ENCODE results near the gene MAP3K7.

Gene MAP3K7

DNA sequence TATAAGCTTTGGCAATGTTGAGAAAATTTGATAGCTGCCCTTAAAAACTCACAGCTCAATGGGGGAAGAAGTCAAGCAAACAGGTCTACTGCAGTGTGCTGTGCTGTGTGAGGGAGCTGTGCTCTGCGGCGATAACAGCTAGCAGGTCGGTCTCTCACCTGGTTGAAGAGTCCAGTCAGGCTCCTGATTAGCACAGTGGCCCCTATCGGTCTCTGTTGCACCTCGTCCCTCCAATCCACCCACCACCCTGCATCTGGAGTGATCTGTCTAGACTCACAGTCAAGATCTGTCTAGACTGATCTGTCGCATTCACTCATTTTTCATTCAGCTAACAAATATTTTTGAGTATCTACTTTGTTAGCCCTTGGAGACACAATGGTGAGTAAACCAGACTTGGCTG, 94.1 kb downstream of the MAP3K7 start:
- no peak overlapping the region for H3K4me3 ChIP-seq (ENCODE audit: control insufficient read depth, low read depth, low read length)
- TF ChIP-seq, protein P1, sequence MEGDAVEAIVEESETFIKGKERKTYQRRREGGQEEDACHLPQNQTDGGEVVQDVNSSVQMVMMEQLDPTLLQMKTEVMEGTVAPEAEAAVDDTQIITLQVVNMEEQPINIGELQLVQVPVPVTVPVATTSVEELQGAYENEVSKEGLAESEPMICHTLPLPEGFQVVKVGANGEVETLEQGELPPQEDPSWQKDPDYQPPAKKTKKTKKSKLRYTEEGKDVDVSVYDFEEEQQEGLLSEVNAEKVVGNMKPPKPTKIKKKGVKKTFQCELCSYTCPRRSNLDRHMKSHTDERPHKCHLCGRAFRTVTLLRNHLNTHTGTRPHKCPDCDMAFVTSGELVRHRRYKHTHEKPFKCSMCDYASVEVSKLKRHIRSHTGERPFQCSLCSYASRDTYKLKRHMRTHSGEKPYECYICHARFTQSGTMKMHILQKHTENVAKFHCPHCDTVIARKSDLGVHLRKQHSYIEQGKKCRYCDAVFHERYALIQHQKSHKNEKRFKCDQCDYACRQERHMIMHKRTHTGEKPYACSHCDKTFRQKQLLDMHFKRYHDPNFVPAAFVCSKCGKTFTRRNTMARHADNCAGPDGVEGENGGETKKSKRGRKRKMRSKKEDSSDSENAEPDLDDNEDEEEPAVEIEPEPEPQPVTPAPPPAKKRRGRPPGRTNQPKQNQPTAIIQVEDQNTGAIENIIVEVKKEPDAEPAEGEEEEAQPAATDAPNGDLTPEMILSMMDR (IDR thresholded peaks at IDR 0.05; ENCODE audit: control insufficient read depth, insufficient read depth, low read depth, low read length, missing control alignments), result no peak

DNA sequence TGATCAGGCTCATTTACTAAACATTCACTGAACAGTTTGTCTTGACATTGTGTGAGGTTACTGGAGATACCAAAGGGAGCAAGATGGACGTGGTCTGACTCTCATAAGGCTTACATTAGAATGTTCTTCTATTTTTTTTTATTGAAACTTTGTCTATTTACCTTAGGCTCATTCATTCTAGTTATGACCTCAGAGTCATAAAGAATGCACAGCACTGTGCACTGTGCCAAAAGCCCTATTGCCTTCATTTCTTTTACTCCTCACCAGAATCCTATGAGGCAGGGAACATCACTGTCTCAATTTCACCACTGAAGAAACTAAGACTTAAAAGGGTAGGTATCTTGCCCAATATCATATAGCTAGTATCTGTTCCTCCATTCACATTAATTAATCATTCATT, 94.5 kb downstream of the MAP3K7 start:
- no peak overlapping the region for H3K4me3 ChIP-seq (ENCODE audit: control insufficient read depth, low read depth, low read length)
- no peak for DNase-seq (ENCODE audit: low read depth)
- TF ChIP-seq, protein P1 (IDR thresholded peaks at IDR 0.05; ENCODE audit: control insufficient read depth, insufficient read depth, low read depth, low read length, missing control alignments), result no peak

More for the DNA sequence above, 94.1 kb downstream of the MAP3K7 start:
- no peak for DNase-seq (ENCODE audit: low read depth)

DNA sequence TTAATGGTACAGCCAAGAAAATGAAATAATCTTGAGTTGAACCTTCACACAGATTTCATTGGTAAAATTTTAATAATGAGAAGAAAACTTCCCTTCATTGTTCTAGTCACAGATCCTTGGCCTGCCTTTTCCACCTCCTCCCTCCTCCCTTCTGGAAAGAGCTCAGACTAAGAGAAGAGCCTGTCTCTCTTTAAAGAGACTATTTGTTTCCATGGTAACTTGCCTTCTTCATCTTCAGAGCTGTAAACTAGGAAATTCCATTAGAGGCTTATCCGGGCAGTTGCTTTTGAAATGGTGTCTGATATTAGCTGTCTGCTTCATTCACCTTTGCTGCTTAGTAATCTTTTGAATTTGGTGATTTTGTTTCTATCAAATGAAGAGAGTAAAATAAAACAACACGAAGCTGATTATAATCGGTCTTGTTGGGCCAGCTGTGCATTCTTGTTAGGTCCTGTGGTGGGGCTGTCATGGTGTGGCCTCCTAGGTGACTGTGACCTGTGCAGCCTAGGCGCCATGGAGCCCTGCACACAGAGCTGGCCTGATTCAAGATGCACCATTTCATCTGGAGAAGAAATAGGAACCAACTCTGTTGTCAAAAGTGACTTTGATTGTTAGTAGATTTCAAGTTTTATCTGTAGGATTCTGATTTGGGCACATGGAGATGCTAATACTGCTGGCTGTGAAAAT, 96.7 kb downstream of the MAP3K7 start:
- no peak overlapping the region for H3K4me3 ChIP-seq (ENCODE audit: control insufficient read depth, low read depth, low read length)
- TF ChIP-seq, protein P1 (IDR thresholded peaks at IDR 0.05; ENCODE audit: control insufficient read depth, insufficient read depth, low read depth, low read length, missing control alignments), result no peak
- no peak for DNase-seq (ENCODE audit: low read depth)

DNA sequence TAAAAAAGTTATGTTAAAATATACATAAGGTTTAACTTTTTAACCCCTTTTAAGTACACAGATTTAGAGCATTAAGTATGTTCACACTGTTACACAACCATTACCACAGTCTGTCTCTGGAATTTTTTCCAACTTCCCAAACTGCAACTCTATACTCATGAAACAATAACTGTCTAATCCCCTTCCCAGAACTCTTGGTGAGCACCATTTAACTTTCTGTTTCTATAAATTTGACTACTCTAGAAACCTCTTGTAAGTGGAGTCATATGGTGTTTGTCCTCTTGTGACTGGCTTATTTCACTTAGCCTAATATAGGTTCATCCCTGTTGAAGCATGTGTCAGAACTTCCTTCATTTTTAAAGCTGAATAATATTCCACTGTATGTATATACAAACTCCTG, 98.1 kb downstream of the MAP3K7 start:
- no peak for DNase-seq (ENCODE audit: low read depth)
- no peak overlapping the region for H3K4me3 ChIP-seq (ENCODE audit: control insufficient read depth, low read depth, low read length)
- TF ChIP-seq, protein P1 (IDR thresholded peaks at IDR 0.05; ENCODE audit: control insufficient read depth, insufficient read depth, low read depth, low read length, missing control alignments), result no peak

DNA sequence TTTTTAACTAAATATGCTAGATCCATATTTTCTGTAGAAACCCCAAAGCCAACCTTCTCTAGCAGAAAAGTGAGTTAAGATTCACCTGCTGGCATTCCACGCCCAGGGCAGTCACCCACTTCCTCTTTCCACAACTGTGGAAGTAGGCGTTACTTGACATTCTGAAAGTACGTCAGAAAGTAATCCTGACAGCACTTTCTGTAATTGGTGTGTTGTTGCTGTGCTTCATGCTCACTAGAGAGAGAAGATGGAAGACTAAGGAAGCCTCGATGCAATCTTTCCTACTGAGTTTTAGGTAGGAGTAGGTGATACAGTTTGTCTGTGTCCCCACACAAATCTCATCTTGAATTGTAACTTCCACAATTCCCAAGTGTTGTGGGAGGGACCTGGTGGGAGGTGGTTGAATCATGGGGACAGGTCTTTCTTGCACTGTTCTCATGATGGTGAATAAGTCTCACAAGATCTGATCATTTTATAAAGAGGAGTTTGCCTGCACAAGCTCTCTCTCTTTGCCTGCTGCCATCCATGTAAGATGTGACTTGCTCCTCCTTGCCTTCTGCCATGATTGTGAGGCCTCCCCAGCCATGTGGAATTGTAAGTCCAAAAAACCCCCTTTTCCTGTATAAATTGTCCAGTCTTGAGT, 101.1 kb downstream of the MAP3K7 start:
- no peak overlapping the region for H3K4me3 ChIP-seq (ENCODE audit: control insufficient read depth, low read depth, low read length)
- no peak for DNase-seq (ENCODE audit: low read depth)
- TF ChIP-seq, protein P1 (IDR thresholded peaks at IDR 0.05; ENCODE audit: control insufficient read depth, insufficient read depth, low read depth, low read length, missing control alignments), result no peak

DNA sequence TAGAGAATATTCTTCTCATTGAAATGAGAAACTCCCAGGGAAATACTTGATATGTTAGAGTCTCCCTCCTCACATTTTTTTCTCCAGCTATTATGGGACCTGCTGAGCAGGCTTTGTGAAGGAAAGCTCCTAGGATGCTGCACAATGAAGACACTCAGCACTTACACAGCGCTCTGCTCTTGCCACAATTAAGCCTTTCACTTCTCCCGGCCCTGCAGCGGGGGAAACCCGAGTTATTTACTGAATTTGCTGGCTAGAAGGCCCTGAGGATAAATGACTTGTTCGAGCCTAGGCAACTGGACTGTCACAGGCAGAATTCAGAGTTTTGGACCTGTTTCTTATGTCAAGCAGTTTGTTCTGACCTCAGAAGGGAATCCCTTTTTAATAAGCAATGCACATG, 102.0 kb downstream of the MAP3K7 start:
- no peak overlapping the region for H3K4me3 ChIP-seq (ENCODE audit: control insufficient read depth, low read depth, low read length)
- TF ChIP-seq, protein P1 (IDR thresholded peaks at IDR 0.05; ENCODE audit: control insufficient read depth, insufficient read depth, low read depth, low read length, missing control alignments), result no peak

More for the DNA sequence above, 102.0 kb downstream of the MAP3K7 start:
- DNase-seq (ENCODE audit: low read depth), result no peak

Data from AG09309 (cell line).